ENCODE data around the gene ALKBH4.
"Not testable (repeated sequence)": the region's sequence is repeated elsewhere in the genome, so short reads cannot be mapped to it uniquely, and the experiment has no call there.

The ALKBH4 gene

GRCh38 chr7:102454932-102455331, 9.7 kb downstream of the ALKBH4 start:
- DNase-seq = not testable (repeated sequence)

- no peak for DNase-seq
Measured at GRCh38 chr7:102454468-102454867, 10.2 kb downstream of the ALKBH4 start.

DNA sequence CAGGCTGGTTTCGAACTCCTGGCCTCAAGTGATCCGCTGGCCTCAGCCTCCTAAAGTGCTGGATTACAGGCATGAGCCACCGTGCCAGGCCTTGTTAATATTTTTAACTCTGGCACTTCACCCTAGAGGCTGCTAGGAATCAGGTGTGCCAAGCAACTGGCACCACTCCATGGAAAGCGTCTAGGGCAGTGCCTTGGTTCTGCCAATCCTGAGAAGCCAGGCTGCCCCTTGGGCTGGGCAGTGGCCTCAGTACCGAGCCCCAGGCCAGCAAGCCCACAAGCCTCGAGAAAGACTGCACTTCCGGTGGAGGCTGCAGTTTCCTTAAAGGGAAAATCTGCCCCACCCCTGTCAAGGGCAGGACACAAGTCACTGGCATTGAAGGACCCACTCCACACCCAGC, 11.3 kb downstream of the ALKBH4 start:
- no peak for DNase-seq

- DNase-seq = no peak
Measured at GRCh38 chr7:102452451-102452850, 12.2 kb downstream of the ALKBH4 start.

DNA sequence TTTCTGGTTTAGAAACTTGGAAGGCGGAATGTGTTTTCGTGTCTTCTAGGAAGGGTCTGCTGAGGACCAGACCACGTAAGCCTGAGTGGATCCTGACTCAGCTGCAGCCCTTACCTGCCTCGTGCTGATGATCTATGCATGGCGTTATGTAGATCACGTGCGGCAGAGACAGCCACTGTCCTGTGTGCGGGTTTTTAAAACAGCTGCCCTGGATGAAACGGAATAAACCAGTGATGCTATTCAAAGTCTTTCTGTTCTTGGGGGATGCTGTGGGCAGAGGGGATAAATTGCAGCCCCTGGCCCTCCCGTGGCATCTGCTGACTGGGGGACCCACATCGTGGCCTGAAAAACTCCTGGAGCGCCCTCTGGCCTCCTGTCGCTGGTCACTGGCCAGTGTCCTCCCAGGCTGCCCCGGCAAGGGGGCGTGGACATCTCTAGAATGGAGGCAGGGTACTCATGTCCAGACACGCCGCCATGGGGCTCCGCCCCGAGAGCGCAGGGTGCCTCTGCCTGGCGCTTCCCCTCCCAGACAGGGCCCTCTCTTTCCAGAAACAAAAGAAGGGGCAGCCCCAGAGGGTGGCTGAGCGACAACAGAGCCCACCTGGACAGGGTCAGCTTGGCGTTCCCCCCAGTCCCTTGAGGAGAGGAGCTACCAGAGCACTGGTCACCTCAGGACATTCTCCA, 13.2 kb downstream of the ALKBH4 start:
- no peak for DNase-seq

DNA sequence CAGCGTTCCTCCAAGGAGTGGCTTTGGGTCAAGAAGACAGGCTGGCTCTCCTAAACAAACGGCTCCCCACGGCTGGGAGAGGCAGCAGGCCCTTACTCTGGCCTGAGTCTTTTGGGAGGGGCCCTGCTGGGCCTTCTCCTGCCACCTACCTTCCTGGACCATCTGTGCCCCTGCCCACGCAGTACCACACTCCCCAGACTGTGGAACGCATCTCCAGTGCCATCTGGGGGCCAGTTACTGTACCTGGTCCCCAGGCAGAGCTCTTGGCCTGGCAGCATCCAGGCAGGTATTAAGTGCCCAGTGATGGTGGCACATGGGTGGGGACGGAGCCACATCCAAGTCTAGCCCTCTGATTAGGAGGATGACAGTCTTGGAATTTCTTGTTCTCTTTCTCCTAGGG, 14.4 kb downstream of the ALKBH4 start:
- DNase-seq = peak; percentile 63

- no peak for DNase-seq
Measured at GRCh38 chr7:102449136-102449535, 15.5 kb downstream of the ALKBH4 start.

DNA sequence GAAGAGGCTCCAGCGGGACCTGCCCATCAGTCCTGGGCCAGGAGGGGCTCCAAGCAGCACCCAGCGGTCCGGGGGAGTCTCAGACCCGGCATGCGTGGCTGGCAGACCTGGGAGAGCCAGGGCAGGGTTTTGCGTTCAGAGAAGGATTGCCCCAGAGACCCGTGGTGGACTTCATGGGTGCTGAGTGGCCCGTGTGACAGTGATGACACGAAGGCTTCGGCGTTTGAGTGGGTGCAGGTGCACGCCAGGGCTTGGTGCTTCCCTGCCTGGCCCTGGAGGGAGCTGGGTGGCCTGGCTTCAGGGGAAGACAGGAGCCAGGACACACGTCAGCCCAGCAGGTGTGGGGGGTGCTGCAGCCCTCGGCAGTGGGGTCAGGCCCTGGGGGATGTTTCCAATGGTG, 17.4 kb downstream of the ALKBH4 start:
- DNase-seq = no peak

DNA sequence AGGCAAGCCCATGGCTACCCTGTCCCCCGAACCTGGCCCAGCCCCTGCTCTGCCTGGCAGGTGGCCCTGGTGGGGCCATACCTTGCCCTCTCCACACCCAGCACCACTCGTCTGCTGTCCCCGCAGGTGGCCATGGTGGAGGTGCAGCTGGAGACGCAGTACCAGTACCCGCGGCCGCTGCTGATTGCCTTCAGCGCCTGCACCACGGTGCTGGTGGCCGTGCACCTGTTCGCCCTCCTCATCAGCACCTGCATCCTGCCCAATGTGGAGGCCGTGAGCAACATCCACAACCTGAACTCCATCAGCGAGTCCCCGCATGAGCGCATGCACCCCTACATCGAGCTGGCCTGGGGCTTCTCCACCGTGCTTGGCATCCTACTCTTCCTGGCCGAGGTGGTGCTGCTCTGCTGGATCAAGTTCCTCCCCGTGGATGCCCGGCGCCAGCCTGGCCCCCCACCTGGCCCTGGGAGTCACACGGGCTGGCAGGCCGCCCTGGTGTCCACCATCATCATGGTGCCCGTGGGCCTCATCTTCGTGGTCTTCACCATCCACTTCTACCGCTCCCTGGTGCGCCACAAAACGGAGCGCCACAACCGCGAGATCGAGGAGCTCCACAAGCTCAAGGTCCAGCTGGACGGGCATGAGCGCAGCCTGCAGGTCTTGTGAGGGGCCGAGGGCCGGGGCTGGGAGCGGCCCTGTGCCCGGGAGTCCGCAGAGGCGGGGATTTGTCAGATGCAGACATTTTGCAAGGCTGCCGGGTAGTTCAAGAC, 18.1 kb downstream of the ALKBH4 start:
- no peak for DNase-seq

DNA sequence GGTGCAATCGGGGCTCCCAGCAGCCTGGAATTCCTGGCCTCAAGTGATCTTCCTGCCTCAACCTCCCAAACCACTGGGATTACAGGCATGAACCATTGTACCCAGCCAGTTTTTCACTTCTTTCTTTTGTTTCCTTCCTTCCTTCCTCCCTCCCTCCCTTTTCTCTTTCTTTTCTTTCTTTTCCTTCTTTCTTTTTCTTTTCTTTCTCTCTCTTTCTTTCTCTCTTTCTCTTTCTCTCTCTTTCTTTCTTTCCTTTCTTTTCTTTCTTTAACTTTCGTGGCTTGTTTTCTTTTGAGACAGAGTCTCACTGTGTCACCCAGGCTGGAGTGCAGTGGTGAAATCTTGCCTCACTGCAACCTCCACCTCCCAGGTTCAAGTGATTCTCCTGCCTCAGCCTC, 19.0 kb downstream of the ALKBH4 start:
- no peak for DNase-seq

GRCh38 chr7:102444961-102445673, 19.5 kb downstream of the ALKBH4 start:
- no peak for DNase-seq

- DNase-seq = no peak
Measured at GRCh38 chr7:102439963-102440795, 24.5 kb downstream of the ALKBH4 start.

GRCh38 chr7:102436118-102436517, 28.5 kb downstream of the ALKBH4 start:
- DNase-seq = no peak

GRCh38 chr7:102434039-102434486, 30.6 kb downstream of the ALKBH4 start:
- DNase-seq = no peak

DNA sequence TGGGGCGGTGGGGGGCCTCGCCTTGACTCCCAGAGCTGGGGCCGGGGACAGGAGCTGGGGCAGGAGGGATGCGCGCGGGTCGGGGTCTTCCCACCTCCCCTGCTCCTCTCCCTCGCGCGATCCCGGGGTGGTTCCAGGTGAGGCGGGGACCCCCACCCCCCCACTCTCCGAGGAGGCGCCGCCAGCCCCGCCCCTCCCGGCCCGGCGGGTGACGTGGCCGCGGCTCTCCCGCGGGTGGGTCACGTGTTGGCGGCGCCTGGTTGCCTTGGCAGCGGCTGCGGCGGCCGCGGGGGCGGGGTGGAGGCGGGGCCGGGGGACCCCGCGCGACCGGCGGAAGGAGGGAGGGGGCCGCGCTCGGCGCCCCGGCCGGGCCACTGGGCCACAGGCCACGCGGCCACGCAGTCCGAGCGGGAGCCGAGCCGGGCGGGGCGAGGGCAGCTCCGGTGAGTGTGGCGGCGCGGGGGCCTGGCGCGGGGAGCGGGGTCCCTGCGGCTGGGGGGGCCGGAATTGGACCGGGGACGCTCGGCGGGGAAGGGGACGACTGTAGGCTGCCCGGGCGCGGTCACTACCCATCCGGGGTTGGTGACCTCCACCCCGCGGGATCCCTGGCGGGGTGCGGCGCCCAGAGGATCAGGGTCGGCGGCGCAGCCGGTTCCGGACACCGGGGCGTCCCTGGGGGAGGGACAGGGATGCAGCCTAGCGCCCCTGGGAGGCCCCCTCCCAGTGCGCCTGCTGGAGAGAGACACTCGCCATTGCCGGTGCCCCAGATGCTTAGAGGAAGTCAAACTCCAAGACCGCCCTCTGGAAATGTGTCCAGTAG, 31.2 kb downstream of the ALKBH4 start, which contains the start of gene ORAI2:
TSS of gene ORAI2 (plus strand) at position 357 of the 820 bp plus-strand sequence. CDS start 5,382 bp downstream, outside the sequence.
- DNase-seq = peak; percentile 89

- DNase-seq = no peak
Measured at GRCh38 chr7:102432442-102433218, 32.0 kb downstream of the ALKBH4 start.

- peak; percentile 86 for DNase-seq
Measured at GRCh38 chr7:102431617-102432298, 32.9 kb downstream of the ALKBH4 start.

- no peak for DNase-seq
Measured at GRCh38 chr7:102429141-102429899, 35.3 kb downstream of the ALKBH4 start.

DNA sequence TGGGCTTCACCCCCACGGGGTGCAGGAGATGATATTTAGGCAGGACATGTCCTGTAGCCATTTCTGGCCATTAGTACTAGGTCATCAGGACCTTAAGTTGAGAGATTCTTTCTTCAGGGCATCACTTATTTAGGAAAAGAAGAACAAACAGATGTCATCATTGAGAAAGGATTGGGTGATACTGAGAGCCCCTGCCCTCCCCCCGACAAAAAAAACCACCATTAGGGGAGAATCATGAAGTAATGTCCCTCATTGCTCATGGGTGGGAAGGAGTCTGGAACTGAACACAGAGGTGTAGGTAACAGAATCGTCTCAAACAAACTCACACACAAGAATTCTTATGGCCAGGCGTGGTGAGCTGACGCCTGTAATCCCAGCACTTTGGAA, 37.7 kb downstream of the ALKBH4 start:
- no peak for DNase-seq

Data from CD4-positive, alpha-beta T cell treated with Interleukin-17A for 1 hour (primary cell).